HG03521 (cell line): Measurements from ENCODE around the gene NOD1.
A peak's percentile ranks its signal among the peaks of the same experiment; 100 is the strongest.
"Not testable (repeated sequence)": the region's sequence is repeated elsewhere in the genome, so short reads cannot be mapped to it uniquely, and the experiment has no call there.

Source experiments
- ATAC-seq: cut with Tn5 transposase; IDR thresholded peaks from one replicate; pipeline ENCODE4 v1.9.1; 2021; ENCODE audit warnings: mild to moderate bottlenecking, moderate library complexity; ENCODE audit not compliant: unreplicated experiment

NOD1 gene

DNA sequence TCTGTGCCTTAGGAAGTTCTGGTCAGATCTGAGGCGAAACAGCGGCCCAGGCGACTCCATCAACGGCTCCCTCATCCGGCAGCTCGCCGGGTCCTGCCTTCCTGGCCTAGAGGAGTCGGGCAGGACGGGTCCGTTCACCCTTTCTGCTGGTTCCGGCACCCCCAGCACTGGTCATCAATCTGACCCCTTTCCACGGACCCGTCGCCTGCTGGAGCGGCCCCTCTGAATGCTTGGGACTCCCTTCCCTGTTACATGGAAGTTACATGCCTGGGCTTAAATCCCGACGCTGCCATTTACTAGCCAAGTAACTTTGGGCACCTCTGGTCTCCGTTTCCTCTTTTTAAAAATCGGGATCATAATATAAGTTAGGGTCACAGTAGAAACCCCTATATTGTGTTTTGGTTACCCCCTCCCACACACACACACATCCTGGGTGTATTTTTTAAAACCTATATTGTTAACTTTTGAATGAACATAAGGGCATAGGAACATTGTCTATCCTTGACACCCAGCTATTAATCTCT, 26.7 kb upstream of the NOD1 start:
- no peak for ATAC-seq

DNA sequence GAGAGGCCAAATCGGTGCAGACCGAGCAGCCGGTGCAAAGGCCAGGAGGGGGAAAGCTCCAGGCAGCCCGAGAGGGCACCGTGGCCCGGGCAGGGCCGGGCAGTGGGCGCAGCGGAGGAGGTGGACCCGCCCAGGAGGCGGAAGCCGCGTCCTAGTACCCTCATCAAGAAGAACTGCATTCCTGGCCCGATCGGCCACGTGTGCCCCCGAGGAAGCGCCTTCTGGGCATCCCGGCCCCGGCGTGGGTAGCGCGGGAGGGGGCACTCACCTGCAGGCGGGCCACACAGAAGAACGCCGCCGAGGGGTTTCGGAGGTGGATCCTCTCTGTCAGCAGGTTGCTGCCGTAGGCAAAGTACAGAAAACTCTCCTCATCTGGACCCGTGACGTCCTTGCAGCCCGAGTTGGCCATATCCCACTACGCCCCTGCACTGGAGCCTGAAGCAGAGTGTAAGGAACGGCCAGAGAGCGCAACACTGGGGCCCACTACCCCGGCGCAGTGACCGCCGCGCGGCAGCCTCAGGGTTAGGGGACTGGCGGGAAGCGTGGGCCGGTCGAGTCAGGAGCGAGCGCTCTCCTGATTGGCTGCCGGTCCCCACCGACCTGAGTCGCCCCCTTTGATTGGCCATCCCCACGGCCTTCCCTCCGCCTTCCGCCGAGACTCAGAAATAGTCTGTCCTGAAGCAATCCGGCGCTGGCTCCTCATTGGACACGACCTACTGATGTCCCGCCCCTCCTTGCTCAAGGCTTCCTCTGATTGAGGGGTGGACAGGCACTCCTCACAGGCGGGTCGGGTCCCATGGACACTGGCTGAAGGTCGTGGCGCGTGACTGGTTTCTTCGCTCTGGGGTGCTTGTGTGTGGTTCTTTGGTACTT, 26.0 kb upstream of the NOD1 start, which contains the start of gene GGCT:
Gene GGCT, minus strand, starts transcription at position 529 of the 873 bp plus-strand sequence. Its CDS starts 120 bp downstream, at position 409.
- peak; percentile 99 for ATAC-seq

DNA sequence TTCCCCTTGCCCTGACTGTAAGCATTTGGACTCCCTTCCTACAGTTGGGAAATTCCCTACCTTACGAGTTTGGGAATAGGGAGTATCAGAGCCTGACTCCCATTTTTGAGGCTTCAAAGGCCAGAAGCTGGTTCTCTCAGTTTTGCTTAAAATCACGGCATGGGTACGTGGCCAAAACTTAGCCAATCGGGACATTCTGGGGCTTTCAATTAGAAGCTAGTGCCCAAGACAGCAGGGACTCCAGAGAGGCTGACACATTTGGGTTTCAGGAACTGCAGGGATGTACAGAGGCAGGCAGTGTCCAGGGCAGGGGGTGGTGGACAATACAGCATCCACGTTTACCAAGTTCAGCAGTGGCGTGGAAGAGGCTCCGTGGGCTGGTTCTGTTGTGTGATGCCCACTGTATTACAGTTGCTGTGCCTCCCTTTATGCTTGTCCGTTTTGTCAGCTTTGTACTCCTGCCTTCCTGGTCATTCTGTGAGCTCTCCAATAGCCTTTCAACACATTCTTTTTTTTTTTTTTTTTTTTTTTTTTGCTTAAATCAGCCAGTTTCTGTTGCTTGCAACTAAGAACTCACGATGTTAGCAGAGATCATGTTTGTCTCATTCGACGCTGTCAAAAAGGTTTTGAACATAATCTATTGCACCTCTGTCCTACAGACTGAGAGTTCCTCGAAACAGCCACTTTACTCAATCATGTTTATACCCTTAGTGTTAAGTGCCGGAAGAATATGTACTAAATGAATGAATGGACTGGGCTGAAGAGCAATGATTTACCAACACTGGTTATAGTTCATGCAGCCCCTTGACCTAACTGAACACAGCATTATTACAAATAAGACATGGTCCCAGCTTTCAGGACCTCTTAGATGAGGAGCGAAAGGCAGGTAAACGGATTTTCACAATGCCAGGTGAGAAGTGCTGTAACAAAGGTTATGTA, 25.0 kb upstream of the NOD1 start:
- ATAC-seq, result no peak

DNA sequence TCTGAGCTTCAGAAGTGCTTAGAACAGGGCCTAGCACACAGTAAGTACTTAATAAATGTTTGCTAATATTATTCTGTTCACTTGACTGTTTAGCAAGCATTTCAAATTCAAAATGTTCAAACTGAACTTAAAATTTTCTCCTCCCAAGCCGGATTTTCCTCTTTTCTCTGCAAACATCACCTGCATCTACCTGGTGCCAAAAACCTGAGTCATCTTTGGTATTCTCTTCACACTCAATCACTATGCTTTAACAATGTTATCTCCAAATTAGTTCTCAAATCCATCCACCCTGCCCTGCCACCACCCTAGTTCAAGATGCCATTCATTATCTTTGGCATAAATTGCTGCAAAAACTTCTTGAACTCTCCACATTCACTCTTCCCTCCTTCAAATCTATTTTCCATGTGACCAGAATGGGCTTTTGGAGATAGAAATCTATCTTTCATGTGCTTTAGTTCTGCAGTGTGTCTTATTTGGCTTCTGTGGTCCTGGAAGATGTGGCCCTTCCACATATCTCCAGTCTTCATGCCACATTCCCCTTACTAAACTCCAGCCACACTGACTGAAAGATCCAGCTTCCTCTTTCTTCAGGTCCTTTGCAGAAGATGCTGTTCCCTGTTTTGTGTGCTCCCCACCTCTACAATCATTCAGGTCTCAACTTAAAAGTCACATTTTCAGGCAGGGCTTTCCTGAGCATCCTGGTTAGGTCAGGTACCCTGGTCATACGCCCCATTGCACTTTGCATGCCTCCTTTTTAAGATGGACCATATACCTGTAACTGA, 24.1 kb upstream of the NOD1 start:
- no peak for ATAC-seq

DNA sequence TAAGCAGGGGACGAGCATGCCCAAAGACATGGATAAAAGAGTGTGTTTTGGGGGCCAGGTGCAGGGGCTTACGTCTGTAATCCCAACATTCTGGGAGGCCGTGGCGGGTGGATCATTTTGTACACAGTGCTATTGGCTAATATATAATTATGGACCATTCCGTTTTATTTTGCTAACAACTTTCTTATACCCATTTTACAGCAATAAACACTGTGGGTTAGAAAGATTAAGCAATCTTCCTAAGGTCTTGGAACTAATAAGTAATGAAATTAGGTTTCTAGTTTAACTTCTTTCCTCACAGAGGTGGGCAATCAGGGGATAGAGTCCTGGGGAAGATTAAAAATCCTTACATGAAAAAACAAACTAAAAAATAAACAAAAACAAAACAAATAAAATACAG, 22.7 kb upstream of the NOD1 start:
- ATAC-seq, result no peak

DNA sequence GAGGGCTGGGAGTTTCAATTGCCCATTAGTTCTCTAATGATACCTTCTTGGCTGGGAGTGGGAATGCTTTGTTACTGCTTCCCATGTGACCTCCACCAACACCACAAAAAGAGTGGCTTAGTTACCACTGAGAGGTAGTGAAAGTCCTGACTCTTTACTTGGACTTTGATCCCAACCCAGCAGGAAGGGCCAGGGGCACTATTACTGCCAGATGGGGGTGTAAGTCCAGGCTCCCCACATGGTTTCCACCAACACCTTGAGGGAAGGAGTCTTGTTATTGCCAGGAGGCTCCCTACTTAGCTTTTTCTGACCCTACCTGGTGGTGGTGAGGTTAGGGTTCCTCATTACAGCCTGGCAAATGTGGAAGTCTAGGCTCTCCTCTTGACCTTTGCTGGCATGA, 14.6 kb upstream of the NOD1 start:
- no peak for ATAC-seq

DNA sequence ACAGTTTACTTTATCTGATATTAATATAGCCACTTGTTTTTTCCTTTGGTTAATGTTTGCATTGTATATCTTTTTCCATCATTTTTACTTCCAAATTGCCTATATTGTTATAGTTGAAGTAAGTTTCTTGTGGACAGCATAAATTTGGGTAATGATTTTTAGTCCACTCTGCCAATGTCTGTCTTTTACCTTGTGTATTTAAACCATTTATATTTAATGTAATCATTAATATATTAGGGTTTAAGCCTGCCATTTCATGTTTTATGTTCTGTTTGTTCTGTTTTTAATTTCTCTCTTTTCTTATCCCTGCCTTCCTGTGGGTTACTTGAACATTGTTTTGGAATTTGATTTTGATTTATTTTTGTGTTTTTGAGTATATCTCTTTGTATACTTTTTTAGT, 12.8 kb upstream of the NOD1 start:
- ATAC-seq, result no peak

DNA sequence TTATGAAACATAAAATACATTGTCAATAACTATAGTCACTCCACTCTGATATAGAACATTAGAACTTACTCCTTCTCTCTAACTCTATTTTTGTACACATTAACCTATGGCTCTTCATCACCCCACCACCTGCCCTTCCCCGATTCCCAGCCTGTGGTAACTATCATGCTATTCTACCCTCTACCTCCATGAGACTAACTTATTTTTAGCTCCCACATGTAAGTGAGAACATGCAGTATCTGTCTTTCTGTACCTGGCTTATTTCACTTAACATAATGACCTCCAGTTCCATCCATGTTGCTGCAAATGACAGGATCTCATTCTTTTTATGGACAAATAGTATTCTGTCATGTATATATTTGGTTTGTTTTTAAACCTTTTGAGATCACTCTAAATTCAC, 8.8 kb upstream of the NOD1 start:
- ATAC-seq, result no peak

DNA sequence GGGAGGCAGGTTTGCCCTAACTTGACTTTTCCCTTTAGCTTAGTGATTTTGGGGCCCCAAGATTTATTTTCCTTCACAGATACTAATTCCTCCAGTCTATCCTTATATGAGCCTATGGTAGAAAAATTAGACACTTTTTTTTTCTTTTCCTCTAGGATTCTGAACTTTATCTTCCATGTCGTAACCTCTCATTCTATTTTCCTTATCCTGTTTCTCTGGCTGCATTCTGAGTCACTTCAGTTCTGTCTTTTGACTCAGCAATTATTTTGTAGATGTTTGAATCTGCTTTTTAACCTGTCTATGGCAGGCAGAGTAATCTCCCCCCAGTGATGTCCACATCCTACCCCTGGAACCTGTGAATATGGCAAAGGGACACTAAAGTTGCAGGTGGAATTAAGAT, 7.1 kb upstream of the NOD1 start:
- ATAC-seq, result no peak

DNA sequence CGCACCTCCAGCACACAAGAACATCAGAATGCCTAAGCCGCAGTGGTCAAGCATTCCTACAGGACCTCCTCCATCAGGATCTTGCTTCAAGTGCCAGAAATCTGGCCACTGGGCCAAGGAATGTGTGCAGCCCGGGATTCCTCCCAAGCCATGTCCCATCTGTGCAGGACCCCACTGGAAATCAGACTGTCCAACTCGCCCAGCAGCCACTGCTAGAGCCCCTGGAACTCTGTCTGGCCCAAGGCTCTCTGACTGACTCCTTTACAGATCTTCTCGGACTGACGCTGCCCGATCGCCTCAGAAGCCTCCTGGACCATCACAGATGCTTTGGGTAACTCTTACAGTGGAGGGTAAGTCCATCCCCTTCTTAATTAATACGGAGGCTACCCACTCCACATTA, 2.8 kb upstream of the NOD1 start:
- not testable (repeated sequence) for ATAC-seq

DNA sequence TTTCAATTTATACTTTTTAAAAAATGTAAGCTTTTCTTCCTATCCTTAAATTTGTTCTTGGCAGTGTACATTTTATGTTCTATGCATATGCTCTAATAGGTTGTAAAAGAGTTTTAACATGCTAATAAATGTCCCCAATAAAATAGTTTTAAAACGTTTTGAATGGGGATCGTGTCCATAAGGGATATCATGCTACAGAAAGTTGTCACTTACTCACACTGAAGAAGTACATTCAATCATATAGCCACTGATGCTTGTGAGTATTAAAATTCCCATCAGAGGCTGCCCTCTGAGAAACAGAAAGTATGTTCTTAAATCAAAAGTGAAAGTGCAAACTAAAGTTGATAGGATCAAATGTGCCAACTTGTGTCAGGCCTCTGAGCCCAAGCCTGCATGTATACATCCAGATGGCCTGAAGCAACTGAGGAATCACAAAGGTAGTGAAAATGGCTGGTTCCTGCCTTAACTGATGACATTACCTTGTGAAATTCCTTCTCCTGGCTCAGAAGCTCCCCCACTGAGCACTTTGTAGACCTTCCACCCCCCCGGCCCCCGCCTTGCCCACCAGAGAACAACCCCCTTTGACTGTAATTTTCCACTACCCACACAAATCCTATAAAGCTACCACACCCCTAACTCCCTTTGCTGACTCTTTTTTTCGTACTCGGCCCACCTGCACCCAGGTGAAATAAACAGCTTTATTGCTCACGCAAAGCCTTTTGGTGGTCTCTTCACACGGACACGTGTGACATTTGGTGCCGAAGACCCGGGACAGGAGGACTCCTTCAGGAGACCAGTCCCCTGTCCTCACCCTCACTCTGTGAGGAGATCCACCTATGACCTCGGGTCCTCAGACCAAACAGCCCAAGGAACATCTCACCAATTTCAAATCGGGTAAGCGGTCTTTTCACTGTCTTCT, 877 bp upstream of the NOD1 start:
- no peak for ATAC-seq

DNA sequence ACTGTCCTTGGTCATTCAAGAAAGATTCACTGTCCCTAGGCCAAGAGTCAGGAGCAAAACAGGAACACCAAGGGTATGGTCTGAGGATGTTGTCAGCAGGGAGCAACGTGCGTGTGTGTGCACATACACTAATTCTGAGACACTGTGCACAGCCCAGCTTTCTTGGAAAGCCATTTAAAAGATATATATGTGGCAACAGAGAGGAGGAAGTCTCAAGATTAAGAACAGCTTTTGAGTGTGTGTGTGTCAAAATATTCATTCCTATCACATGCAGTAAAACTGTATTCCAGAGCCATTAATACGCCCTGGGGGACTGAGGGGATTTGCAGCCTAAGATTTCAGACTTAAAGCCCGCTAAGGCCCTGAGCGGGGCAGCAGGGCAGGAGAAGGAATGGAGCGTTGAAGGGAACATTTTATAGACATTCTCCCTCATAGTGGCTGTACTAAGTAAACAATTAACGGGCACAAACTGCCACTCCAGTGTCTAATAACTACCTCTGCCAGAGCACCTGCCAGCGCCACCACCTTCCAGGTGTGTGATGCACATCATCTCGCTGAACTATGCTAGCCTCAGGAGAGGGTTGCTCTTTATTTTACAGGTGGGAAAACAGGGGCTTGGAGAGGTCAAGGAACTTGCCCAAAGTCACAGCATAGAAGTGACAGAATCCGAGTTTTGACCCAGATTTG, 2.0 kb downstream of the NOD1 start:
- ATAC-seq, result no peak

DNA sequence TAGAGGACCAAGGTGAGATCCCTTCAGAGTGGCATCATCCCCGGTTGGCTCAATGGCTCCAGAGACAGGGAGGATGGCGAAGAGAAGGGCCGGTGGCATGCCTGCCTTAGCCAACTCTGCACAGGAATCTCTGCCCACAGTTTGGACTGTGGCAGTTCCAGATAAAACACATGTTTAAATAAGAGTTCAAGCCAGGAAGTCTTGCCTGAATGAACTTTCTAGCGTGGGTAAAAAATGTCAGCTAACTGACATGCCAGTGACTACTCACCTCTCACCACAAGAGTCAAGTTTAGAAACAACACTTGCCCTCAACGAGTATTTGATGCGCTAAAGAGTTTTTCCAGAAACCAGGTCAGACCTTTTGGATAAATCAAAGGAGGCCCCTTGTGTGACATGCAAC, 3.0 kb downstream of the NOD1 start:
- ATAC-seq, result no peak

DNA sequence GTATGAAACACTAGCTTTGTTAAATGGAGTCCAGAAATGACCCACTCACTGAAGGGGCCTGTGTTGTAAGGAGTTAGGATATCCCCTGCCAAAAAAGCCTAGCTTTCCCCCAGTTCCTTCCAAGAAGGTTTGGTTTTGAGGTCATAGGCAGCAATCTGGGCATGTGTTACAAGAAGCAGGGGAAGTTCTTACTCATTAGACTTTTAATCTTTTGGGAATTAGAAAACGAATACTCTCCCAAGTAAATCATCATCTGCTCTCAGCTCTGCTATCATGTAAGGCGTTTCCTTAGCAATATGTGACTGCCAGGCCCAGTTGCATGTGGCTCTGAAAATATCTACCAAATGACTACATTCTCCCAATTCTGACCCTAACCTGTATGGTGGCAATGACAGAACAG, 3.7 kb downstream of the NOD1 start:
- ATAC-seq, result no peak

DNA sequence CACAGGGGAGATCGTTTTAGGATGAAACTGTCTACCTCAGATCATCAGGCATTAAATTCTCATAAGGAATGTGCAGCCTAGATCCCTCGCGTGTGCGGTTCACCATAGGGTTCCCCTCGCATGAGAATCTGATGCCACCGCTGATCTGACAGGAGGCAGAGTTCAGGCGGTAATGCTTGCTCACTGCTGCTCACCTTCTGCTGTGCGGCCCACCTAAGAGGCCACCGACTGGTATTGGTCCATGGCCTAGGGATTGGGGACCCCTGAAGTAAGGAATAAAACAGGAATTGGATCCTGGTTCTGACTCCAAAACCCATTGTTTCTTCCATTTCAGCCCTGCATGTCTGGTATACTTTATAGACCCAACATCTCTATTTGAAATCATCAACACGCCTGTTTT, 4.1 kb downstream of the NOD1 start:
- ATAC-seq, result no peak

DNA sequence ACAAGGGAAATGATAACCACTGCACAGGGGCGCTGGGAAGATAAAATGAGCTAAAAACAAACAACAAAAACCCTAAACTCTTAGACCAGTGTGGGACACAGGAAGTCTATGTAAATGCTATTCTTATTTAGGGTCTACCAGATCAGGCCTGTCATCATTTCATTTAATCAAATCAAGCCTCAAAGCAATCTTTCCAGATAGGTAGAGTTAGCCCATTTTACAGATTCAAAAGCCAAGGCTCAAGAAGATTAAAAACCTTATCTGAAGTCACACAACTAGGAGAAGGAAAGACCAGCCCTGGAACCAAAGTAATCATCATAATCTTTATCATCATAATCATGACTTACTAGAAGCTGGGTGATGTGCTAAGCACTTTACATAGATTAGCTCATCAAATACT, 4.7 kb downstream of the NOD1 start:
- ATAC-seq, result no peak

DNA sequence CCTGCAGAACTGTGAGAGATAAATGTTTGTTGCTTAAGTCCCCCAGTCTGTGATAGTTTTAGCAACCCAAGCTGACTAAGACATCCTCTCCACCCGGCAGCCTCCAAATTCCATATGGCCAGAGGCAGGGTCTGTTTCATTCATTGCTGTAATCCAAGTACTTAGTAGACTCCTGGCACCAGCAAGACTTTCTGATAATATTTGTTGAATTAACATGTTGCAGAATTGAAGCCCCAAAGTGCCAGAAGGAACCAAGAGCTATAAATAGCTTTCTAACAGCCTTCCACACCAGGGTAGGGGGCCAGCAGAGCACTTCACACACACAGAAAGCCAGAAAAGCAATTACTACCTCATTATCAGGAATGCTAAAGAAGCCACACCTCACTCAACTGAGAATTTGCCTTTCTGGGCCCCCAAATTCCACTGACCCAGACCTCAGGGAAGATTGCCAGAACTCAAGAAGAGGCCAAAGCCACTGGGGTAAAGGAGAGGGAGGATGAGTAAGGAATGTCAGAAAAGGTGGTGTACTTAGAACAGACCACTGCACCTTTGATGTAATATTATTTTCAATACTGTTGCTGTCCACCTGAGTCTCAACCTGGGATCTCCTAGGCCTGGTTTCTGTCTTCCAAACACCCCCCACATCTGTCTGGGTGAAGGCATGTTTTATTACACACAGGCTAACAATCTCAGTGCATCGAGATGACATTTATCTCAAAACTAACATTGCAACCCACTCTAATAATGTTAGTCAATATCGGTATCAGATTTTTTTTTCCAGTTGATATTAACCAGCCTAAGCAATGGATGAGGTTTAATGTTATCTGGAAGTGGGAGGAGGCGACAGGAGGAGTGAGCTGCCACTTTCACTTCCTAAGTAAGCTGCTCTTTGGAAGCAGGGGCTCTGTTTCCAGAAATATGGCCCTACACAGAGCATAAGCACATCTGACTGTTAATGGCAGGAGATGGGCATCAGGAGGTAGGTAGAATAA, 5.5 kb downstream of the NOD1 start:
- ATAC-seq, result no peak
